SK-N-SH treated with all-trans-retinoic acid at 6 μM for 48 hours (cell line): ENCODE results near the gene GRIA1.

Source experiments
- ATAC-seq: fragments of 200-7000 bp; cut with Tn5 transposase; 3 replicates; pipeline ENCODE4 v1.9.1; 2020; ENCODE audit warnings: mild to moderate bottlenecking, moderate library complexity
- ARNTL ChIP-seq: fragments of 450-650 bp; formaldehyde crosslinking; IDR thresholded peaks from 2 replicates; pipeline ENCODE4 v1.5.0; 2020; ENCODE audit warnings: low read depth, mild to moderate bottlenecking, moderate library complexity, borderline replicate concordance
- BACH2 ChIP-seq: fragments of 250-450 bp; sonication (Bioruptor Pico); IDR thresholded peaks from 2 replicates; pipeline ENCODE4 v1.9.0; 2021; ENCODE audit warnings: mild to moderate bottlenecking, borderline replicate concordance
- CSDC2 ChIP-seq: fragments of 250-450 bp; sonication (Bioruptor Pico); IDR thresholded peaks from 2 replicates; pipeline ENCODE4 v1.5.0; 2020; ENCODE audit warnings: mild to moderate bottlenecking, moderate library complexity
- ESRRG ChIP-seq: fragments of 250-450 bp; sonication (Bioruptor Pico); IDR thresholded peaks from 2 replicates; pipeline ENCODE4 v1.6.1; 2021; ENCODE audit warnings: mild to moderate bottlenecking
- GLIS3 ChIP-seq: fragments of 250-450 bp; sonication (Bioruptor Pico); IDR thresholded peaks from 2 replicates; pipeline ENCODE4 v1.5.0; 2020; ENCODE audit warnings: mild to moderate bottlenecking, moderate library complexity
- ISL1 ChIP-seq: fragments of 250-450 bp; sonication (Bioruptor Pico); IDR thresholded peaks from 2 replicates; pipeline ENCODE4 v2.1.2; 2022; ENCODE audit warnings: mild to moderate bottlenecking, moderate library complexity
- OSR1 ChIP-seq: fragments of 250-450 bp; sonication (Bioruptor Pico); IDR thresholded peaks from 2 replicates; pipeline ENCODE4 v1.8.0; 2022; ENCODE audit warnings: moderate library complexity, mild to moderate bottlenecking, inconsistent platforms
- POU6F1 ChIP-seq: fragments of 250-450 bp; sonication (Bioruptor Pico); IDR thresholded peaks from 2 replicates; pipeline ENCODE4 v1.8.0; 2021; ENCODE audit warnings: low read depth, mild to moderate bottlenecking, moderate library complexity, borderline replicate concordance
- PPARA ChIP-seq: fragments of 250-450 bp; sonication (Bioruptor Pico); IDR thresholded peaks from 2 replicates; pipeline ENCODE4 v1.5.0; 2020; ENCODE audit warnings: mild to moderate bottlenecking, borderline replicate concordance
- RARB ChIP-seq: fragments of 250-450 bp; sonication (Bioruptor Pico); IDR thresholded peaks from 2 replicates; pipeline ENCODE4 v1.8.0; 2021; ENCODE audit warnings: mild to moderate bottlenecking, moderate library complexity
- SNAI2 ChIP-seq: fragments of 250-450 bp; sonication (Bioruptor Pico); IDR thresholded peaks from 2 replicates; pipeline ENCODE4 v1.5.0; 2020; ENCODE audit warnings: mild to moderate bottlenecking, moderate library complexity
- TCF4 ChIP-seq: fragments of 250-450 bp; sonication (Bioruptor Pico); IDR thresholded peaks from 2 replicates; pipeline ENCODE4 v1.8.0; 2021; ENCODE audit warnings: mild to moderate bottlenecking, moderate library complexity, borderline replicate concordance
- TOX ChIP-seq: fragments of 250-450 bp; sonication (Bioruptor Pico); IDR thresholded peaks from 2 replicates; pipeline ENCODE4 v1.8.0; 2021; ENCODE audit warnings: mild to moderate bottlenecking, moderate library complexity, borderline replicate concordance
- ZC3H10 ChIP-seq: fragments of 250-450 bp; sonication (Bioruptor Pico); IDR thresholded peaks from 2 replicates; pipeline ENCODE4 v1.5.1; 2021; ENCODE audit warnings: mild to moderate bottlenecking, moderate library complexity
- ZFP3 ChIP-seq: fragments of 250-450 bp; sonication (Bioruptor Pico); IDR thresholded peaks from 2 replicates; pipeline ENCODE4 v1.5.0; 2020; ENCODE audit warnings: mild to moderate bottlenecking, moderate library complexity
- ZFP30 ChIP-seq: fragments of 450-650 bp; formaldehyde crosslinking; IDR thresholded peaks from 2 replicates; pipeline ENCODE4 v1.5.0; 2022; ENCODE audit warnings: mild to moderate bottlenecking, moderate library complexity
- ZNF565 ChIP-seq: fragments of 450-650 bp; formaldehyde crosslinking; conservative IDR thresholded peaks from 2 replicates; pipeline ENCODE4 v1.5.0; 2020; ENCODE audit warnings: low read depth, mild to moderate bottlenecking, moderate library complexity
- ZNF70 ChIP-seq: fragments of 450-650 bp; formaldehyde crosslinking; IDR thresholded peaks from 2 replicates; pipeline ENCODE4 v1.5.0; 2020; ENCODE audit warnings: mild to moderate bottlenecking, moderate library complexity
- ZNF8 ChIP-seq: fragments of 450-650 bp; formaldehyde crosslinking; IDR thresholded peaks from 2 replicates; pipeline ENCODE4 v1.5.0; 2020; ENCODE audit warnings: mild to moderate bottlenecking, moderate library complexity
- TF ChIP-seq, protein P1 (sequence below): fragments of 250-450 bp; sonication (Bioruptor Pico); IDR thresholded peaks from 2 replicates; pipeline ENCODE4 v1.5.0; 2020; ENCODE audit warnings: mild to moderate bottlenecking, moderate library complexity
- TF ChIP-seq, protein P2 (sequence below): fragments of 250-450 bp; sonication (Bioruptor Pico); IDR thresholded peaks from 2 replicates; pipeline ENCODE4 v1.8.0; 2020; ENCODE audit warnings: mild to moderate bottlenecking, moderate library complexity, borderline replicate concordance
- TF ChIP-seq, protein P3 (sequence below): fragments of 250-450 bp; sonication (Bioruptor Pico); IDR thresholded peaks from 2 replicates; pipeline ENCODE4 v1.5.1; 2021; ENCODE audit warnings: mild to moderate bottlenecking, moderate library complexity
- TF ChIP-seq, protein P4 (sequence below): fragments of 250-450 bp; sonication (Bioruptor Pico); IDR thresholded peaks from 2 replicates; pipeline ENCODE4 v1.5.1; 2020; ENCODE audit warnings: low read depth, mild to moderate bottlenecking, moderate library complexity

Gene GRIA1

DNA sequence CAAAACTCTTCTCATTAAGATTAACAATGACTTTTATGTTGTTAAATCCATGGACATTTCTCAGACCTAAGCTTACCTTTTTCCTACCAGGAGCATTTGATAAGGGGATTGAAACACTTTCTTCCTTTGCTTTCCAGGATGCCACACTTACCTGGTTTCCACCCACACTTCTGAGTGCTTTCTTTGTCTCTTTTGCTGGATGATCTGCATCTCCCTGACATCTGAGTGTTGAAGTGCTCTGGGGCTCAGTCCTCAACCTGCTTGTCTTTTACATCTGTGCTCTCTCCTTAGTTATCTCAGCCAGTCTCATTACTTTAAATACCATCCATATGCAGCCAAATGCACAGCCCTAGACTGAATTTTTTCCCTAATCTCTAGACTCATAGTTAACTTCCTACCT is 22.9 kb upstream of the GRIA1 start:
- TF ChIP-seq POU6F1 (CRISPR knock-in tag), result no peak
- TF ChIP-seq, protein P1, sequence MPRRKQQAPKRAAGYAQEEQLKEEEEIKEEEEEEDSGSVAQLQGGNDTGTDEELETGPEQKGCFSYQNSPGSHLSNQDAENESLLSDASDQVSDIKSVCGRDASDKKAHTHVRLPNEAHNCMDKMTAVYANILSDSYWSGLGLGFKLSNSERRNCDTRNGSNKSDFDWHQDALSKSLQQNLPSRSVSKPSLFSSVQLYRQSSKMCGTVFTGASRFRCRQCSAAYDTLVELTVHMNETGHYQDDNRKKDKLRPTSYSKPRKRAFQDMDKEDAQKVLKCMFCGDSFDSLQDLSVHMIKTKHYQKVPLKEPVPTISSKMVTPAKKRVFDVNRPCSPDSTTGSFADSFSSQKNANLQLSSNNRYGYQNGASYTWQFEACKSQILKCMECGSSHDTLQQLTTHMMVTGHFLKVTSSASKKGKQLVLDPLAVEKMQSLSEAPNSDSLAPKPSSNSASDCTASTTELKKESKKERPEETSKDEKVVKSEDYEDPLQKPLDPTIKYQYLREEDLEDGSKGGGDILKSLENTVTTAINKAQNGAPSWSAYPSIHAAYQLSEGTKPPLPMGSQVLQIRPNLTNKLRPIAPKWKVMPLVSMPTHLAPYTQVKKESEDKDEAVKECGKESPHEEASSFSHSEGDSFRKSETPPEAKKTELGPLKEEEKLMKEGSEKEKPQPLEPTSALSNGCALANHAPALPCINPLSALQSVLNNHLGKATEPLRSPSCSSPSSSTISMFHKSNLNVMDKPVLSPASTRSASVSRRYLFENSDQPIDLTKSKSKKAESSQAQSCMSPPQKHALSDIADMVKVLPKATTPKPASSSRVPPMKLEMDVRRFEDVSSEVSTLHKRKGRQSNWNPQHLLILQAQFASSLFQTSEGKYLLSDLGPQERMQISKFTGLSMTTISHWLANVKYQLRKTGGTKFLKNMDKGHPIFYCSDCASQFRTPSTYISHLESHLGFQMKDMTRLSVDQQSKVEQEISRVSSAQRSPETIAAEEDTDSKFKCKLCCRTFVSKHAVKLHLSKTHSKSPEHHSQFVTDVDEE, result no peak
- no peak for TF ChIP-seq OSR1 (CRISPR knock-in tag)
- TF ChIP-seq ISL1 (CRISPR knock-in tag), result no peak
- TF ChIP-seq, protein P2, sequence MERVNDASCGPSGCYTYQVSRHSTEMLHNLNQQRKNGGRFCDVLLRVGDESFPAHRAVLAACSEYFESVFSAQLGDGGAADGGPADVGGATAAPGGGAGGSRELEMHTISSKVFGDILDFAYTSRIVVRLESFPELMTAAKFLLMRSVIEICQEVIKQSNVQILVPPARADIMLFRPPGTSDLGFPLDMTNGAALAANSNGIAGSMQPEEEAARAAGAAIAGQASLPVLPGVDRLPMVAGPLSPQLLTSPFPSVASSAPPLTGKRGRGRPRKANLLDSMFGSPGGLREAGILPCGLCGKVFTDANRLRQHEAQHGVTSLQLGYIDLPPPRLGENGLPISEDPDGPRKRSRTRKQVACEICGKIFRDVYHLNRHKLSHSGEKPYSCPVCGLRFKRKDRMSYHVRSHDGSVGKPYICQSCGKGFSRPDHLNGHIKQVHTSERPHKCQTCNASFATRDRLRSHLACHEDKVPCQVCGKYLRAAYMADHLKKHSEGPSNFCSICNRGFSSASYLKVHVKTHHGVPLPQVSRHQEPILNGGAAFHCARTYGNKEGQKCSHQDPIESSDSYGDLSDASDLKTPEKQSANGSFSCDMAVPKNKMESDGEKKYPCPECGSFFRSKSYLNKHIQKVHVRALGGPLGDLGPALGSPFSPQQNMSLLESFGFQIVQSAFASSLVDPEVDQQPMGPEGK (CRISPR knock-in tag), result no peak
- no peak for TF ChIP-seq ZNF565 (CRISPR knock-in tag)
- TF ChIP-seq ZC3H10 (CRISPR knock-in tag), result no peak
- no peak for TF ChIP-seq ZNF8
- no peak for TF ChIP-seq TOX (CRISPR knock-in tag)
- TF ChIP-seq GLIS3 (CRISPR knock-in tag), result no peak
- no peak for ATAC-seq

DNA sequence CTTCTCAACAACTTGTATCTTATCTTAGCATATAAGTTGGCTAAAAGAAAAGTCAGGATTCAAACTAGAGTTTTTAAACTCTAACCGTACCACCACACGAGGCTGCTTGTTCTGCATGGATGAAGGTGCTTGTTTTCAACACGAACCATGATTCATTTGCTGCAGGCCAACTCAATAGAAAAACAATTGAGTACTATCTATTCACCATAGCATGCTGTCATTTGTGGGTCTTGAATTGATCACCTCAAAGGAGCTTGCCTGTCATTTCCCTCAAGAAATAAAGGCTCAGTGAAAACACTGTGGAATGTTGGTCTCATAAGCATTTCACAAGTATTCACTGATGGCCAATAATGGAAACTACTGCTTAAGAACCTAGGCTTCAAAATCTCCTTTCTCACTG is 21.0 kb upstream of the GRIA1 start:
- TF ChIP-seq CSDC2 (CRISPR knock-in tag) (no peak), POU6F1 (CRISPR knock-in tag) (no peak), GLIS3 (CRISPR knock-in tag) (no peak), ZNF70 (CRISPR knock-in tag) (no peak)
- TF ChIP-seq, all 23 proteins: peak for 0

DNA sequence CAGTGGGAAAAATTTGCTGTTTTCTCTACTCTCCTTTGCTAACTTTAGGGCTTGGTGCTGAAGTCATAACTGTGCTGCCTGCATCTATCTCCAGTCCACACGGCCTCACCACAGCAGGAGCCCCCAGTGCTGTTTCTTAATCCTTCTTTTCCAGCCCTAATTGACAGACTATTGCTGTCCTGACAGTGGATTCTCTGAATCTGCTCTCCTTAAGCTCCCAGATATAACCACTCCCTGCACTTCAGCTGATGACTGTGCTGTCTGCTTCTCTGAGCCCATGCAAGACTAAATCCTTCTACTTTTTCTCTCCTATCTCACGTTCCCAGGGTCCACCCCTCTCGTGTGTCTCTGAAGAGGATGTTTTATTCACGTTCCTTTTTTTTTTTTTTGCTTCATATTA is 19.7 kb upstream of the GRIA1 start:
- TF ChIP-seq SNAI2 (CRISPR knock-in tag) (no peak), ZFP3 (CRISPR knock-in tag) (no peak), GLIS3 (CRISPR knock-in tag) (no peak), TCF4 (CRISPR knock-in tag) (no peak), RARB (no peak), ISL1 (CRISPR knock-in tag) (no peak), ZFP30 (CRISPR knock-in tag) (no peak), ARNTL (CRISPR knock-in tag) (no peak), ZC3H10 (CRISPR knock-in tag) (no peak), BACH2 (CRISPR knock-in tag) (no peak), OSR1 (CRISPR knock-in tag) (no peak), CSDC2 (CRISPR knock-in tag) (no peak), PPARA (CRISPR knock-in tag) (no peak), ZNF565 (CRISPR knock-in tag) (no peak), TOX (CRISPR knock-in tag) (no peak), ESRRG (CRISPR knock-in tag) (no peak)
- TF ChIP-seq, protein P3, sequence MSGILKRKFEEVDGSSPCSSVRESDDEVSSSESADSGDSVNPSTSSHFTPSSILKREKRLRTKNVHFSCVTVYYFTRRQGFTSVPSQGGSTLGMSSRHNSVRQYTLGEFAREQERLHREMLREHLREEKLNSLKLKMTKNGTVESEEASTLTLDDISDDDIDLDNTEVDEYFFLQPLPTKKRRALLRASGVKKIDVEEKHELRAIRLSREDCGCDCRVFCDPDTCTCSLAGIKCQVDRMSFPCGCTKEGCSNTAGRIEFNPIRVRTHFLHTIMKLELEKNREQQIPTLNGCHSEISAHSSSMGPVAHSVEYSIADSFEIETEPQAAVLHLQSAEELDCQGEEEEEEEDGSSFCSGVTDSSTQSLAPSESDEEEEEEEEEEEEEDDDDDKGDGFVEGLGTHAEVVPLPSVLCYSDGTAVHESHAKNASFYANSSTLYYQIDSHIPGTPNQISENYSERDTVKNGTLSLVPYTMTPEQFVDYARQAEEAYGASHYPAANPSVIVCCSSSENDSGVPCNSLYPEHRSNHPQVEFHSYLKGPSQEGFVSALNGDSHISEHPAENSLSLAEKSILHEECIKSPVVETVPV (CRISPR knock-in tag), result no peak
- TF ChIP-seq, protein P4, sequence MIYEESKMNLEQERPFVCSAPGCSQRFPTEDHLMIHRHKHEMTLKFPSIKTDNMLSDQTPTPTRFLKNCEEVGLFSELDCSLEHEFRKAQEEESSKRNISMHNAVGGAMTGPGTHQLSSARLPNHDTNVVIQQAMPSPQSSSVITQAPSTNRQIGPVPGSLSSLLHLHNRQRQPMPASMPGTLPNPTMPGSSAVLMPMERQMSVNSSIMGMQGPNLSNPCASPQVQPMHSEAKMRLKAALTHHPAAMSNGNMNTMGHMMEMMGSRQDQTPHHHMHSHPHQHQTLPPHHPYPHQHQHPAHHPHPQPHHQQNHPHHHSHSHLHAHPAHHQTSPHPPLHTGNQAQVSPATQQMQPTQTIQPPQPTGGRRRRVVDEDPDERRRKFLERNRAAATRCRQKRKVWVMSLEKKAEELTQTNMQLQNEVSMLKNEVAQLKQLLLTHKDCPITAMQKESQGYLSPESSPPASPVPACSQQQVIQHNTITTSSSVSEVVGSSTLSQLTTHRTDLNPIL (CRISPR knock-in tag), result no peak
- TF ChIP-seq, protein P2 (CRISPR knock-in tag), result no peak
- TF ChIP-seq, all 23 proteins: peak for 0
- ATAC-seq, result no peak

More for the DNA sequence above, 21.0 kb upstream of the GRIA1 start:
- no peak for ATAC-seq
